RWPE2 (cell line): ENCODE data around the gene MED9.

ENCODE experiments used
- ATAC-seq: fragments of 200-7000 bp; cut with Tn5 transposase; 3 replicates; pipeline ENCODE4 v1.9.1; 2021; ENCODE audit warnings: low read depth
- DNase-seq: peaks from one replicate; pipeline ENCODE4 v3.0.0-alpha.2; 2020; ENCODE audit warnings: low spot score
- H3K27ac ChIP-seq: fragments of 450-650 bp; 2 replicates; pipeline ENCODE4 v1.5.1; 2017; ENCODE audit warnings: mild to moderate bottlenecking; ENCODE audit not compliant: poor library complexity, severe bottlenecking
- H3K27me3 ChIP-seq: fragments of 250-450 bp; sonication (Bioruptor Pico); 2 replicates; pipeline ENCODE4 v1.5.1; 2021; ENCODE audit warnings: mild to moderate bottlenecking, moderate library complexity; ENCODE audit not compliant: insufficient read depth, poor library complexity, severe bottlenecking
- H3K36me3 ChIP-seq: fragments of 250-450 bp; sonication (Bioruptor Pico); 2 replicates; pipeline ENCODE4 v1.5.1; 2020; ENCODE audit warnings: low read depth, mild to moderate bottlenecking, moderate library complexity
- H3K4me1 ChIP-seq: fragments of 250-450 bp; sonication (Bioruptor Pico); 2 replicates; pipeline ENCODE4 v1.5.1; 2021; ENCODE audit warnings: mild to moderate bottlenecking, moderate library complexity; ENCODE audit not compliant: insufficient read depth, poor library complexity, severe bottlenecking
- H3K4me3 ChIP-seq: fragments of 250-450 bp; sonication (Bioruptor Pico); 2 replicates; pipeline ENCODE4 v1.5.1; 2021; ENCODE audit warnings: mild to moderate bottlenecking, moderate library complexity; ENCODE audit not compliant: severe bottlenecking
- H3K9me3 ChIP-seq: fragments of 250-450 bp; sonication (Bioruptor Pico); 2 replicates; pipeline ENCODE4 v1.5.1; 2021; ENCODE audit warnings: mild to moderate bottlenecking, moderate library complexity; ENCODE audit not compliant: severe bottlenecking
- TF ChIP-seq, protein P1 (sequence below): fragments of 450-650 bp; IDR thresholded peaks from one replicate; pipeline ENCODE4 v1.5.1; 2017; ENCODE audit warnings: mild to moderate bottlenecking, moderate library complexity; ENCODE audit not compliant: poor library complexity, severe bottlenecking

Gene MED9

DNA sequence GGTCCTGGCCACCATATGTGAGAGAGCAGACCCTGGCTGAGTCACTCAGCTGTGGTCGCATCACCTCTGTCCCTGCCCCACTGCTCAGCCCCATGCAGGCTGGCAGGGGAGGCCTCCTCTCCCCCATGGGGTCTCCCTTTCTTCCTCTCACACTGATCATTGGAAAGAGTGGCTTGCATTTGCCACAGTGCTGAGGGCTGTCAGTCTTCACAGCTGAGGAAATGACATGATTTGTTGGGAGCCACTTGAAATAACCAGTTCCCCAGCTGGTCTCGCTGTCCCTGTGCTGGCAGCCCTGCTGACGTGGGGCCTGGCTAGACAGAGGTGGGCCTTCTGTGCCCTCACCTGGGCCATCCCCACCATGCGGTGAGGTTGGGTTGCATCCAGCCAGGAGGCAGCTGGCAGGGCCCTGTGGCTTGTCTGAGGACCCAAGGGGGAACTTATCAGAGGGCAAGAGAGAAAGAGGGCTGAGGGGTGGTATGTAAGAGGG lies 30.1 kb upstream of the MED9 start:
- H3K27ac ChIP-seq, result peak overlapping the region; percentile 15
- ATAC-seq (peak; percentile 37), DNase-seq (no peak)
- H3K27me3 ChIP-seq, result no peaks in the 10 kb centered on the region
- TF ChIP-seq, protein P1, sequence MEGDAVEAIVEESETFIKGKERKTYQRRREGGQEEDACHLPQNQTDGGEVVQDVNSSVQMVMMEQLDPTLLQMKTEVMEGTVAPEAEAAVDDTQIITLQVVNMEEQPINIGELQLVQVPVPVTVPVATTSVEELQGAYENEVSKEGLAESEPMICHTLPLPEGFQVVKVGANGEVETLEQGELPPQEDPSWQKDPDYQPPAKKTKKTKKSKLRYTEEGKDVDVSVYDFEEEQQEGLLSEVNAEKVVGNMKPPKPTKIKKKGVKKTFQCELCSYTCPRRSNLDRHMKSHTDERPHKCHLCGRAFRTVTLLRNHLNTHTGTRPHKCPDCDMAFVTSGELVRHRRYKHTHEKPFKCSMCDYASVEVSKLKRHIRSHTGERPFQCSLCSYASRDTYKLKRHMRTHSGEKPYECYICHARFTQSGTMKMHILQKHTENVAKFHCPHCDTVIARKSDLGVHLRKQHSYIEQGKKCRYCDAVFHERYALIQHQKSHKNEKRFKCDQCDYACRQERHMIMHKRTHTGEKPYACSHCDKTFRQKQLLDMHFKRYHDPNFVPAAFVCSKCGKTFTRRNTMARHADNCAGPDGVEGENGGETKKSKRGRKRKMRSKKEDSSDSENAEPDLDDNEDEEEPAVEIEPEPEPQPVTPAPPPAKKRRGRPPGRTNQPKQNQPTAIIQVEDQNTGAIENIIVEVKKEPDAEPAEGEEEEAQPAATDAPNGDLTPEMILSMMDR, result no peak
- peaks cover 2% of the 10 kb centered on the region for H3K9me3 ChIP-seq
- no peaks in the 10 kb centered on the region for H3K36me3 ChIP-seq
- no peak overlapping the region for H3K4me3 ChIP-seq
- H3K4me1 ChIP-seq, result peaks cover 14% of the 10 kb centered on the region

DNA sequence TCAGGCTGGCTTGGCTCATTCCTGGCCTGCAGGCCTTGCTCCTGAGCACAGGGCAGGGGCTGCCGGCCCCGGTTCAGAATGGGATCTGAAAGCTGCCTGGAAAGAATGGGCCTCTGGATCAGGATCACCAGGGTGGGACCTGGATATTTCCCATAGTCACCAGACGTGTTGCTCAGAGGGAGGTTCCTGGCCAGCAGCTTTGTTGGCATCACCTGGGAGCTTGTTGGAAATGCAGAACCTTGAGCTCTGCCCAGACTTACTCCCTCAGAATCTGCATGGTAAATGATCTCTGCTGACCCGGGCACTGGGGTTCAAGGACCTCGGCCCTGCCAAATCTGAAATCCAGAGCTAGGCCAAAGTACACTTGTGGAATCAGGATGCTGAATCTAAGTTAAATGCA lies 29.5 kb upstream of the MED9 start:
- DNase-seq, result no peak
- TF ChIP-seq, protein P1, result no peak
- no peak overlapping the region for H3K27ac ChIP-seq

DNA sequence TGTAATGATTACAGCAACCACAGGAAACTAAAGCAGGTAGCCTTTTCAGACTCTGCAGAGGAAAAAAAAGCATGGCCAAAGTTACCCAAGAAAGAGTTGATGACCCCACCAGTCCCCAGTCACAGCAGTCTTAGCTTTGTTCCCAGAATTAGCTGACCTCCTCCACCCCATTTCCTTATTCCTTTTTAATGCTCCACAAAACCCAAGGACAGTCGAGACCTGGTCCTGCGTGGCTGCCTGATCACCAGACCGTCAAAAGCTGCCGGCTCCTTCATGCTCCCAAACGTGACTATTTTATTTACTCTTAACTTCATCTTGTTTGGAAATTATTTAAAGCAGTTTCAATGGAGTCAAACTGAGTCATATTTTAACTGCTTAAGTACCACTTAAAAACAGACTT lies 28.7 kb upstream of the MED9 start:
- no peak for ATAC-seq
- peaks cover 14% of the 10 kb centered on the region for H3K4me1 ChIP-seq
- TF ChIP-seq, protein P1, result no peak
- no peak overlapping the region for H3K27ac ChIP-seq
- H3K36me3 ChIP-seq, result no peaks in the 10 kb centered on the region
- no peak overlapping the region for H3K4me3 ChIP-seq
- H3K27me3 ChIP-seq, result no peaks in the 10 kb centered on the region
- no peak for DNase-seq
- H3K9me3 ChIP-seq, result peaks cover 2% of the 10 kb centered on the region

More for the DNA sequence above, 29.5 kb upstream of the MED9 start:
- Histone ChIP-seq H3K4me3 (no peak overlapping the region), H3K36me3 (no peaks in the 10 kb centered on the region), H3K9me3 (peaks cover 2% of the 10 kb centered on the region), H3K27me3 (no peaks in the 10 kb centered on the region), H3K4me1 (peaks cover 14% of the 10 kb centered on the region)
- no peak for ATAC-seq

DNA sequence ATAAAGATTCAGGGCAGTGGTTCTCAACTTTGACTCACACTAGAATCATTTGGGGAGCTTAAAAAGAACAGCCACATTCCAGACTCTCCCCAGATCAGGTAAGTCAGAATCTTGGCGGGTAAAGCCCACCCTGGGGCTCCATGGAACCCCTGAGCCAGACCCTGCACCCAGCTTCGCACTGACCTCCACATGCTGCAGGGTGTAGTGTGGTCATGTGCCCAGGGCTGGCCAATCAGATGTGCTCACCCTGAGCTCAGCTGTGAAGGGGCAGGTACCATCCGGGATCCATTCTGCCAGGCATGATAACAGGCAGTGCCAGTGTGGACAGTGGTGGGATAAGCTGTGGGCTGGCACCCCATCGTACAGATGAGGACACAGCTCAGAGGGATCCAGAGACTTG lies 28.1 kb upstream of the MED9 start:
- H3K9me3 ChIP-seq, result peaks cover 2% of the 10 kb centered on the region
- peaks cover 14% of the 10 kb centered on the region for H3K4me1 ChIP-seq
- DNase-seq (no peak), ATAC-seq (no peak)
- no peaks in the 10 kb centered on the region for H3K27me3 ChIP-seq
- no peak overlapping the region for H3K4me3 ChIP-seq
- no peak overlapping the region for H3K27ac ChIP-seq
- TF ChIP-seq, protein P1, result no peak
- no peaks in the 10 kb centered on the region for H3K36me3 ChIP-seq

DNA sequence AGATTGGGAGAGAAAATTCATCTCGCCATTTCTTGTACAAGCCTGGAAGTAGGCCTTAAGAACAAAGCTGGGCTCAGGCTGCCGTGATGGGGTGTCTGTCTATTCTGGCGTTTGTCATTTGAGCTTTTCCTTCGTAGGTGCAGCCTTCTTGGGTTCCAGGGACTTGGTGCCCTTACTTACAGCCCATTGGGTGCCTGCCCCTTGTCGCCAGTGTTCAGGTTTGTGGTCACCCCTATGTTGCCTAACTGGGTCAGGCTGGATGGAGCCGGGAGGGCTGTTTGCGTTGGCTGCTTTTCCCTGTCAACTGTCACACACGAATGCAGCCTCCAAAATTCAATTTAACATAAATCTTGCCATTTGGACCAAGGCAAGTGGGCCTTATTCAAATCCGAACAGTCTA lies 23.7 kb upstream of the MED9 start:
- no peak for DNase-seq
- TF ChIP-seq, protein P1, result no peak
- H3K27ac ChIP-seq, result no peak overlapping the region

More for the DNA sequence above, 23.7 kb upstream of the MED9 start:
- no peaks in the 10 kb centered on the region for H3K4me1 ChIP-seq
- H3K36me3 ChIP-seq, result no peaks in the 10 kb centered on the region
- H3K9me3 ChIP-seq, result no peaks in the 10 kb centered on the region
- no peak for ATAC-seq
- H3K4me3 ChIP-seq, result no peak overlapping the region
- H3K27me3 ChIP-seq, result no peaks in the 10 kb centered on the region
